HG03521 (cell line): ENCODE data around the gene KCNMA1.
A peak's percentile ranks its signal among the peaks of the same experiment; 100 is the strongest.

Experiments
- ATAC-seq: cut with Tn5 transposase; IDR thresholded peaks from one replicate; pipeline ENCODE4 v1.9.1; 2021; ENCODE audit warnings: mild to moderate bottlenecking, moderate library complexity; ENCODE audit not compliant: unreplicated experiment

KCNMA1 gene

DNA sequence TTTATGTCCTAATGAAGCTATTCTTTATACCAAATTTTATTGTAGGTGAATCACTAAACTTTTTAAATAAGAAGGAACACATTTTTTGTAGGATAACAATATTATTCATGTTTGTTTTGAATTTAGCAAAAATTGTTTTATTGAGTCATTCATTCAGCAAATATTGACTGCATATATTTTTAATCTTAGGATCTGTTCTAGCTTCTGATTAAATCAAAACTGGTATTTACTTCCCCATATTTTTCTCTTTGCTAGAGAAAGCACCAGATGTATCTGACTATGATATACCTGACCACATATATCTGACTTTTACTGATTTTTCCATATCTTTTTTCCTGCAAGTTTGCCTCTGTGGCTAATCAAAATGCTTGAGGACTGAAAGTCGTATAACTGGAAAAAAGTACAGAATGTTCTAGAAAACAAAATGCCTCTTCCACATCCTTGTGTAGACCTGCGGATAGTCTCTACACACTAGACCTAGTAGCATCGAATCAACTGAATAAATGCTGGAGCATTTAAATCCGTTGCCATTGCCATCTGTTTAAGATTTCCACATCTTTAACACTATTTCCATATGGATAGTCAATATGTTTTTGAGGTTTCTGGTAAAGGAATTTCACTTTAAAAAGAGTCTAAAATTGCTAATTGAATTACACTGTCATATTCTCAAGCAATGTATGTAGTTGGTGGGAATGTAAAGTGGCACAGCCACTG is 594.7 kb downstream of the KCNMA1 start:
- no peak for ATAC-seq

DNA sequence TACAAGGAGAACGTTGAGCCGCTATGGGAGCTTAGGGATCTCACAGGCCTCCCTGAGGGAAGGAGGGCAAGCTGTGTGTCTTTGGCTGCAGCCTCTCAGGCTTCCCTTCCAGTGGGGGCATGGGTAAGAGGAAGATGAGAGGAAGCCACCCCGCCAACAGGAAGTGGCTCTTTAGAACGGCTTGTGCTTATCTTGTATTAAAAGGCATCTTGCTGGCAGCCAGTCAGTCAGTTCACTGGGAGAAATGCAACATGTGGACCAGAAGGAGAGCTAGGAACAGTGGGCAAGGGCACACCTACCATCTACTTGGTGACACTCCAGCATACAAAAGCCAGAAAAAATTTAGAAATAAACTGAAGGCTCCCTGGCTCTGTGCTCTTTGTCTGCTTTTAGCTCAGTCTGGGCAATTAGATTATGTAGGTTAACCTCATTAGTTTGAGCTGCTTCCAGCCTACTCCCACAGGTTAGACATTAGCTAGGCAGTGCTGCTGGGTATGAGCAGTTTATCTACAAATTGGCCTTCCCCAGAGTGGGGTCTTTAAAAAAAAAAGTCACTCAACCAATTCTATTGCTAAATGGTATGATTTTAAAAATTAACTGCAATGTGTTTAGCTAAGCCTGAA is 595.9 kb downstream of the KCNMA1 start:
- ATAC-seq, result no peak

DNA sequence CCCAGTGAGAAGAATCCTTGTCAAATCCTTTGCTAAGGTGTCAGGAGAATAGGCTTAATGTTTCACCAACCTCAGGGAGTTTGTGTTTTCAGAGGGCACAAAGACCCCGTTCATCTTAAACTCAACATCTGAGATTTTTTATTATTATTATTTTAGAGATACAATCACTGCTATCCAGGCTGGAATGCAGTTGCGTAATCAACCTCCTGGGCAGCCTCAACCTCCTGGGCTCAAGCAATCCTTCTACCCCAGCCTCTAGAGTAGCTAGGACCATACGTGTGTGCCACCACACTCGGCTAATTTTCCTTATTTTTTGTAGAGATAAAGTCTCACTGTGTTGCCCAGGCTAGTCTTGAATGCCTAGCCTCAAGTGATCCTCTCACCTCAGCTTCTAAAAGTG is 599.2 kb downstream of the KCNMA1 start:
- no peak for ATAC-seq

DNA sequence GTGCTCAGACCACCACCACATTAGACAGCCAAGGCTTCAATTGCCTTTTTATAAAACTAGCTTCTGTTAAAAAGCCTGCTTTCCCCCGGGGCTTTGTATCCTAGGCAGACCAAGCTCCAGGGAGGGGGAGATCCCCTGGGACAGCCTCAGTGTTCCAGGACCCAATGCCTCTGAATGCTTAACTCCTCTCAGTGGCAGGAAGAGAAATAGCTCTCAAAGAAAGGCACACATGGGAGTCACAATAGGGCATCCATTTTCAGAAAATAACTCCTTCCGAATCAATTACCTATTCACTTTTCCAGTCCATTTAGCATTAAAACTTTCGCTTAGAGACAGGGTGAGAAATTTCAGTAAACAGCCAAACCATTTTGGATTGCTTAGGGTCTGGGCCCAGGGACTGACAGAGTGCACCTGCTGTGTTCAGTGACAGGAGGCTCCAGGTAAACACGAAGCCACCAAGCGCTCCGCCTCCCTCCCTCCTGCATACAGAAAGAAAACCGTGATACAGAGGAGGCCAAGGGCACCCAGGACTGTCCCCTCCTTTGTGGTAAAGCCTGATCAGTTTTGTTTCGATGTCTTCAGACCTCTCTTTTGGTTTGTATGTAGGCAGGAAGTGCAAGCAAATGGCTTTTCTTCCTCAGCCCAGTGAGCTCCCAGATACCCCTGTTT is 599.7 kb downstream of the KCNMA1 start:
- no peak for ATAC-seq

DNA sequence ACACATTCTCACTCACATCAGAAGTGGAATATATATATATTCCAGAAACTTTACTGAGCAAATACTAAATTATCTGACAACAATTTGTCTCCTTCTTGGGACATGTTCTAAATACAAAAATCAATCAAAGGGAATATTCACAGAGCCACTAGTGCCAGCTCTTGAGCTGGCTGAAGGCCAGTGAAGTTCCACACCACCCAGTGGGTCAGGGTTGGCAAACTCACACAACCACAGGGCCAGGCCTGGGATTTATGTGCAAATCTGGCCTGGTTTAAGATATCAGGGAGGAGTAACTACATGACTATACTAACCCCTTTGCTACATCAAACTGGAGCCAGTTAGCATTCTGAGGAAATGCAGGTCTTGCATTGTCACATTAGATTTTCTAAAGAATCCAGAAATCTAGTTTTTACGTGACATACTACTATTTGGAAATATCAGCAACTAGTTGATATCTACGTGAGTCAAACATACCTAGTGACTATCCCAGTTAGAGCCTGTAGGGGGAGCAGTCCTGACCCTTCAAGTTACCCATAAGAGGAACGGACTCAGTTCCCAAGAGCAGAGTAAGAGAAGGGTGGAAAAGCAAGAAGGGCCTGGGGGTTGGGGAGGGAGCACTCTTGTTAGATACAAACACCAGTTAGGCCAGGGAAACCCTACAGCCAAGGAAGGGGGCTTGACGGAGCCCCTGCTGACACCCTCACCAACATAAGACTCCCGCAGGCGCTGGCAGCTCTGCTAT is 600.4 kb downstream of the KCNMA1 start:
- no peak for ATAC-seq

DNA sequence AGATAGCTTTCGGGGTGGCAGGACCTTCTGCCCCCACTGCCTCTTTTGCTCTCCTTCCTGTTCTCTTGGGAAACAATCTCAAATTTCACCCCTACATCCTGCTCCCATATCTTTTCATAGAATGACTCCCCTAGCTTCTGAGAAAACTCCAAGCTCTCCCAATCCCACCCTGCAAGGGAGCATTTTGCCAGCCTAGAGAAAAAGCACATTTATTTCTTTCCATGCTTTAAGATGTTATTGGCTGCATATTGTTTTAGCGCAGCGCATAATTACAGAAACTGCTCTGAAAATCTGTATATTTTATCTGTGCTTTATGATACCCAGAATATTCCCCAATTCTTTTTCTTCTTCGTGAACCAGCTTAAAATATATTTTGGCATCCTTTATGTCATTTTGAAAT is 601.3 kb downstream of the KCNMA1 start:
- ATAC-seq, result no peak

DNA sequence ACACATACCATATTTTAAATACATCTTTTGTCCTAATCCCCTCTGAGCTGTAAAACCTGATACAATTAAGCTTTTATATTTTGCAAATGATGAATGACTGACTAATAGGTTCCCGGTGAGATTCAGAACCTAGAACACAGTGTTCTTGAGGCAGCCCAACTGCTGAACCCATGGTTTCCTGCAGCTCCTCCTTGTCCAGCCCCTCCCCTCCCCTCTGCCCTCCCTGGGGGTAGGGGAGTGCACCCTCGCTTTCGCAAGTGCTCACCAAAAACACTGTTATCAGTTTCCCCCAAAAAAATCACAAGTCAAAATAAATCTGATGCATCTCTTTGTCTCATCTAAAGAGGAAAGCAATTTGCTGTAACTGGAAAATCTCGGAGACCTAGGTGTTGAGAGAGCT is 602.8 kb downstream of the KCNMA1 start:
- no peak for ATAC-seq

DNA sequence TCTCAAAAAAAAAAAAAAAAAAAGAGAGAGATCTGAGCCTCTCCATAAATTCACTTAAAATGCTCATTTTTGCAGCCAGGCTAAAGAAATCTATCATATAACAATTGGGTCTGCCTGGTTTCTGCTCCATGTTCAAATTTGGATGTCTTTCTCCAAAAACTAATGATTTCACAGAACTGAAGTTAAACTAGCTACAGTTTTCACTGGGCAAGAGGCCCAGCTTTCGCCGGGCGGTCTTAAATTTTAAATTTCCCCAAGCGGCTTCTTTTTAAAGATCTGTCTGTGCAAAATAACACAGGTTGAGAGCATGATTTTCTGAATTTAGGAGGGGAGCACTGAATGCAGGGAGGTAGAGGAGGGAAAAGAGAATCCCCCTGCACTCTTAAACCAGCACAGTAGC is 603.4 kb downstream of the KCNMA1 start:
- ATAC-seq, result no peak

DNA sequence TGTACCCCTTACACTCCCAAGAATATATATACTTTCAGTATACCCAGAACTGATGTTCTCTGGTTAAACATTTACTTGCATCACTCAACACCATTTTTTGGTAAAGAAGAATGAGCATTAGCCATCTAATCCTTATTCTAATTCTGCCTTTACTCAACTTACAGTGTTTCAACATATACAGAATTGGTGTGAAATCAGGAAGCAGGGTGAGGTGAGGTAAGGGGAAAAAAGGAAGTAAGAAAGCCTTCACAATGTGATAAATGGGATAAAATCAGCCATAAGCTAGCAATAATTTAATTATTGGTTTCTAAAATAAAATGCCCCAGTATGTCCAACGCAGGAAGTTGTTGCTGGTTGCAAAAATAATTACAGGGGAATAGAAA is 605.4 kb downstream of the KCNMA1 start:
- no peak for ATAC-seq

DNA sequence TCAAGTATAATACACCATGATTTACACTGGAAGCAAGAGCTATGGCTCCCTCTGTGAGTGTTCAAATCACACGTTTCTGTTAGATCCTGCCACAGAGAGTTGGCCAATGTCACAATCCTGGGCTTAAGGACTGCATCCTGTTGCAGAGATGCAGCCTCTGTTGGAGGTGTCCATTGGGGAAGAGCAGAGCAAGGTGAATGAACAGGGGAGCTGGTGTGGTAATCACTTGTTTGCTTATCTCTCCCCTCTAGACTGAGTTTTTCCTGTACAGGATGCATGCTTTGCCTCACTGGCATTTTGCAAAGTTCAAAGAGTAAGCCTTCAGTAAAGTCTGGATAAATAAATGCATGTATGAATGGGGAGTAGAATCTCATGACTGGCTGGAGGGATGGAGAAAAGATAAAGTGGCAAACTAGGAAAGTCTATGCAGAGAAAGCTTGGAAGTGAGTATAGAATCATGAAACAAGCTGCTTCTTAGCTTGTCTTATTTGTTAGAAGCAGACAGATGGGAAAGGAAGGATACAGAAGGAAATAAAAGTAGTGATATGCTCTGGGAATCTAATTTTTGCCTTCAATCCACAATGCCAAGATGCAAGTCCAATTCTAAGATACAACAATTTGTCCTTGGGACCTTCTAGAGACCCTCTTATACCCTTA is 605.9 kb downstream of the KCNMA1 start:
- ATAC-seq, result no peak

DNA sequence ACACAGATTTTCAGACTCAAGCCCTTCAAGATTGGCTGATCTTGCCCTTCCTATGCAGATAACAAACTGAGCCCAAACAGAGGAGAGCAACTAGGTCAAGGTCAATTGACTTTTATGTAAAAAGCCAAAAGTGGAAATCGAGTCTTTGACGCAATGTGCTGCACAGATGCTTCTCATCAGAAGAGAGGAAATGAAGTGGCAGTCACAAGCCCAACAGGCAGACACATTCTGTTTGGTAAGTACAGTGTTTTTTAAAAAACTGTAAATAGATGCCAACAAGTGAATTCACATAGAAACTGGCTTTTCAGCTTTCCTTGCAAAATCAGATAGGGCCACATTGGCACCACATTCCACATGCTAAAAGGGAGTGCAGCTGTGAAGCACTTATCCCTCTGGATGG is 606.6 kb downstream of the KCNMA1 start:
- no peak for ATAC-seq

DNA sequence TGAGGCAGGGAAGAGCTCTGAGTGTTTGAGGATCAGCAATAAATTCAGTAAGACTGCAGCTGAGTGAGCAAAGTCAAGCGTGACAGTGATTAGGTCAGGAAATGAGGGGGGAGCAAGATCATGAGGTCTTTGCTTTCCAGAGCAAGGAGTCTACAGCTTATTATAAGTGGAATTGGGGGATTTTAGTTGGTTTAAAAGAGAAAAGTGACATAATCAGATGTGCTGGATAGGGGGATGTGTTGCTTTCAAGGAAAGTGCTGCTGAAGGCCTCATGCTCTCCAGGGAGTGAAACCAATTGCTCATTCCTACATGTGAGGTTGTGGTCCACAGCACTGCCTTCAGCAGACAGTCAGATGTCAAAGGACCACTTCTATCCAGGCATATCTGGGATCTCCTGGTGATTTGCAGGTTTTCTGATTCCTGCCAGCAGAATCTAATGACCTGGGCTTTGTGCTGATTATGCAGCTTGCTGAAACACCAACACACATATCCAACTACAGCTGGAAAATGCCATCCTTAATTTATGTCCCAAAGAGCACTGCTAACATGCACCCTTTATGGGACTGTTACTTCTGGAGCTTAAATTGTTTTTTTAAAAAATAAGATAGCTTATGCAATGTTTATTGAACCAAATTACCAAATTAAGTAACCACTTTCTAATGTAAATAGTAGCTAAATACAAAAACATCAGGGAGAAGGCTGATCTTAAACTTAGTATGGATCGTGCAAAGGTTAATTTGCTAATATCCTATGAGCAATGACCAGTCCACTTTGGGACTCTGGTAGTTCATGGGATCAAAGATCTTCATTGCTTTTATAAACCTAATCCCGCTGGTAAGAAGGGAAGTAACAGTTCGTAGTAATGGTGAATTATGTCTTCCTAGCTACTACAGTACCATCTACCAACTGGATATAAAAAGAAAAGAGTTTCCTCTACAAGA is 607.6 kb downstream of the KCNMA1 start:
- ATAC-seq, result no peak

DNA sequence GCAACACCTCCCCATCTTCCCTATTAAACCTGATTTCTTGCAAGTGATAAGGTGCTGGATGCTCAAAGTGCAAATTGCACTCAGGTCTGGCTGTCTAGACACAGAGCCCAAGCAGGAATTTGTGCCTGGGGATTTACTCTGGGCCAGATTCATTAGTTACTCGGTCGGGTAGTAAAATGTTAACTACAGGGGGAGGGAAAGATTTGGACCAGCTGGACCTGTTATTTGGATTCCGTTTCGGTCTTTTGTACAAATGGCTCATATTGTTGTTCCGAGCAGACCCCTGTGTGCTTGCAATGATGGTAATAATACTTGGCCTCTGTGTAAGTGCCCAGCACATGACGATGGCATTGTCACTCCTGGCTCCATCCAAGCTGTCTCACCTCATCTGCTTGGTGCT is 609.6 kb downstream of the KCNMA1 start:
- ATAC-seq, result no peak

DNA sequence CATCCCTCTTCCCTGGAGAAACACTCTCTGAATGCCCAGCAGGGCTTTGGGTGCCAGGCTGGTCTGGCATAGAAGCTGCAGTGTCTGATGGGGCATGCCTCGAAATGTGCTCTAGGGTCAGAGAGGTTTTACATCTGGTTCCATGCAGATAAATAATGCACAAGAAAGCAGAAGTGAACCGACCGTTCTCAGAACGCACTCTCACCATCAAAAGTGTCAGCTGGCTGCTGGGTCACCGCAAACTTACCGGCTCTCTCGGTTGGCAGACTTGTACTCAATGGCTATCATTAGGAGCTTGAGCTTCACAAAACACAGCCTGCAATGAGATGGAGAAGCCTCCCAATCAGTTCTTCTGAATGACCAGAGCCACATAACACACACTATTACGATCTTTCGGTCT is 610.0 kb downstream of the KCNMA1 start:
- peak; percentile 81 for ATAC-seq

DNA sequence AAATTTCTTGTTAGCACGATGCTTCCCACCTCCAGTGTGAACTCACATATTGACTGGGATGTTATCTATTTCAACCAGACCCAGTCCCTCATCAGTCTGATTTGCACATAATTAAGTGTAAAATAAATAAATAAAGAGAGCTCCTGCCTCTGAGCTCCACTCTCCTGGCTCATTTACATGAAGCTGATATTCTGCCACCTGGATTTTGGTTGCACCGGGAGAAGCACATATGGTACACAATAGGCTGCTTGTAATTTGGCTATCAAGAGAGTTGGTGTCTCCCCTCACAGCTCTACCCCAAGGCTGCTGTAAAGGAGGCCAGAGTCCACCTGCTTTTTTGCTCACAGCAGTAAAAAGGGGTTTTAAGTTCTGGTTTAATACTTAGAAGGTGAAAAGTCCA is 610.5 kb downstream of the KCNMA1 start:
- no peak for ATAC-seq

DNA sequence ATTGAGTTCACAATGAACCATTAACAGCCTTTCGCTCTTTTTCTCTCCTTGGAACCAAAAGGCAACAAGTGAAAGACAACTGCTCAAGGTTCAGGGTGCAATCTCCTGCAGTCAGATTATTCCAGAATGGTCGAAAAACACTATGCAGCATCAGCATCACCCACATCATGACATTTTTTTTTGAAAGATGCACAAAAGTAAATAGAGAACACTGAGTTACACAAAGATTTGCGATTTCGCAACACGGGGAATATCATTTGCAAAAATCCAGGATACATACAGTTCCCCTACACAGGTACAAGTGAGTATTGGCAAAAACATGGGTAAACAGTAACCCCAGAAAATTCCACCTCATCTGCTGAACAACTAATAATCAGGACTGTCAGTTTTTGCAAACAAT is 611.5 kb downstream of the KCNMA1 start:
- ATAC-seq, result no peak

DNA sequence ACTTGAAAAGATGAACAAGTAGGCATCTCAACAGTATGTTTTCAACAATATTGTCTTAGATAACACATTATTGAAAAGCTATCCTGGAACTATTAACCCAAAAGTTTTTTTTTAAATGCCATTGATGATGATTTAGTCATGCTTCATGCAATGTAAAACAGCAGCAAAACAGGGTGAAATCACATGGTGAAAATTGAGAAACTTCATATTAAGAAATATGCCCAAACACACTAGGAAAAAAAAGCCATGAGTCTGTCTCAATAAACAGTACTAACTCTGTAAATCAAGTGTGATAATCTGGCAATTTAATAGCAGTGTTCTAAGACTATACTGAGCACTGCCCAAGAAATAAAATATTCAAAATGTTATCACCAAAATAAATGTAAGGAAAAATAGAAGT is 613.1 kb downstream of the KCNMA1 start:
- no peak for ATAC-seq

DNA sequence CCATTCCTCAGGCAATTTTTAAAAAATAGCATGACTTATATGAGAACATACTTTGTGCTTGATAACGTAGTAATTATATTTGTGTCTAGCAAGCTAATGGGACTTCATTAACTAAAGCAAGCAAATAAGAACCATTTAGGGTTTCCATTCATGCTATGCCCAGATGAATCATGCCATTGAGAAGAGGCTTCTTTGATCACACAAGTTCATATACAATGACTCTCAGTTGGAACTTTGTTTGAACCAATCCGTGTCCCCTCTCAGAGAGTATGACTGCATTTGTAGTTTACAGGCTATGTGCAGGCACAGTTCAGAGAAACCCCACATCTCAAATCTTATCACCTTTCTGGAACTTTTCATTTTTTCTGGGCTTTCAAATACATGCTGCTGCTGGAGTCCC is 614.2 kb downstream of the KCNMA1 start:
- ATAC-seq, result no peak

DNA sequence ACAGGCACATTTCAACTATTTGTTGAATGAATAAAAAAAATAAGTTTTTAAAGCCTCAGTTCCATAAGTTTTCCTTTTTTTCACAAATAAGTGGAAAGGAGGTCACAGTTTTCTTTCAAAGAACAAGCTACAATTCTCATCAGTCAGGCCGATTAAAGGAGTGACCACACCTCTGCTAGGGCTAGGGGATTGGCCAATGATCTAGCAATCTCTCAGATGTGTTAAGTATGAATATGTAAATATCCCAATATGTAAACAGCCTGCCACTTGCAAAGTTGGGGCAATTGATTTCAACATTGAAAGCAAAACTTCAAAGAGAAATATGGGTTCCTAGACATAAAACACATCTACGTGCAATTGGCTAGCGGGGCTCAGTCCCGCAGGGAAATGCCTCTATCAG is 614.9 kb downstream of the KCNMA1 start:
- ATAC-seq, result no peak

DNA sequence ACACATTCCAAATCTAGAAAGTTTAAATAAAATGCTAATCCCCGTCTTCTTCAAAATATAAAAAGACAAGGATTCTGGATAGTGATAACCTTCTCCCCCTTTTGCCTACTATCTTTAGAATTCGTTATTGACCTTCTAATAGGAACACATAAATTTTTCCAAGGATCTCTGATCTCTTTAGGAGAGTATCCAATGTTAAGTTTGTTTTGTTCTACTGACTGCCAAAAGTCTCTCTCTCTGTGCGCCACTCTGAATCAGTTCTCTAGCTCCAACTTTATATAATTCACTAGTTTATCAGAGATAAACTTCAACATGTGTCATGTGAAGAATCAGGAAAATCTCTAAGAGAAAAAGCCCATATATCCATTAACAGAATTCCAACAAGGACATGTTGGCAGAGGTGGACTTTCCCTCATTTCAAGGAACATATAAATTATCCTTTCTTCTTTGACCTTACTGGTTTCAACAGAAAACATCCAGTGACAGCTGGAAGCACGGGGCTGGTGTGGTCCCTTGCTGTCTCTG is 615.6 kb downstream of the KCNMA1 start:
- ATAC-seq, result no peak
